Sigmoid colon (tissue), 4 donors: ENCODE results near the gene RASGRF2.

Source experiments
- POLR2AphosphoS5 ChIP-seq, 4 donors: sonication (generic); formaldehyde crosslinking; IDR thresholded peaks; one replicate each; pipeline ENCODE4 v1.6.1; 2017; ENCODE audit warnings: antibody characterized with exemption in 4 of 4
- TF ChIP-seq, protein P1 (sequence below), 4 experiments: fragments of 450-650 bp in 3 of 4; fragments of 200-600 bp in 1 of 4; IDR thresholded peaks; one replicate each; pipeline ENCODE4 v1.5.1; 2016 to 2019; ENCODE audit warnings: antibody characterized with exemption in 4 of 4, mild to moderate bottlenecking in 3 of 4, moderate library complexity in 2 of 4

- TF ChIP-seq, protein P1, sequence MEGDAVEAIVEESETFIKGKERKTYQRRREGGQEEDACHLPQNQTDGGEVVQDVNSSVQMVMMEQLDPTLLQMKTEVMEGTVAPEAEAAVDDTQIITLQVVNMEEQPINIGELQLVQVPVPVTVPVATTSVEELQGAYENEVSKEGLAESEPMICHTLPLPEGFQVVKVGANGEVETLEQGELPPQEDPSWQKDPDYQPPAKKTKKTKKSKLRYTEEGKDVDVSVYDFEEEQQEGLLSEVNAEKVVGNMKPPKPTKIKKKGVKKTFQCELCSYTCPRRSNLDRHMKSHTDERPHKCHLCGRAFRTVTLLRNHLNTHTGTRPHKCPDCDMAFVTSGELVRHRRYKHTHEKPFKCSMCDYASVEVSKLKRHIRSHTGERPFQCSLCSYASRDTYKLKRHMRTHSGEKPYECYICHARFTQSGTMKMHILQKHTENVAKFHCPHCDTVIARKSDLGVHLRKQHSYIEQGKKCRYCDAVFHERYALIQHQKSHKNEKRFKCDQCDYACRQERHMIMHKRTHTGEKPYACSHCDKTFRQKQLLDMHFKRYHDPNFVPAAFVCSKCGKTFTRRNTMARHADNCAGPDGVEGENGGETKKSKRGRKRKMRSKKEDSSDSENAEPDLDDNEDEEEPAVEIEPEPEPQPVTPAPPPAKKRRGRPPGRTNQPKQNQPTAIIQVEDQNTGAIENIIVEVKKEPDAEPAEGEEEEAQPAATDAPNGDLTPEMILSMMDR (IDR thresholded peaks at IDR 0.05) = no peak
- TF ChIP-seq POLR2AphosphoS5 (IDR thresholded peaks at IDR 0.05) = no peak
These were observed 57.2 kb downstream of the RASGRF2 start for GRCh38 chr5:81017320-81017719.
